ENCODE data around the gene ARMH3.

- TF ChIP-seq CTCF (IDR thresholded peaks at IDR 0.05): no peak
- TF ChIP-seq POLR2AphosphoS5 (IDR thresholded peaks at IDR 0.05): no peak
Observed at GRCh38 chr10:101934686-101935305, 121.2 kb downstream of the ARMH3 start.
